Thyroid gland (tissue), 4 donors: ENCODE measurements around the gene LCT.

ENCODE experiments used
- CTCF ChIP-seq, 6 experiments: fragments of 200-600 bp in 3 of 6; fragments of 450-650 bp in 3 of 6; sonication (generic) in 3 of 6; IDR thresholded peaks; one replicate each; pipeline ENCODE4 v1.5.1; 2016 to 2019; ENCODE audit warnings: antibody characterized with exemption in 6 of 6, mild to moderate bottlenecking in 2 of 6, inconsistent platforms in 1 of 6, moderate library complexity in 1 of 6
- POLR2A ChIP-seq, 2 donors: fragments of 450-650 bp; IDR thresholded peaks; one replicate each; pipeline ENCODE4 v1.6.1; 2017; ENCODE audit warnings: antibody characterized with exemption in 2 of 2, mild to moderate bottlenecking in 2 of 2, moderate library complexity in 1 of 2

- TF ChIP-seq CTCF (IDR thresholded peaks at IDR 0.05) = no peak
- TF ChIP-seq POLR2A (IDR thresholded peaks at IDR 0.05) = no peak
Observed at GRCh38 chr2:135783439-135783838, 53.5 kb downstream of the LCT start.
